HEK293T (cell line): ENCODE results near the gene AGK.

Source experiments
- FOXK2 ChIP-seq: fragments of 450-650 bp; IDR thresholded peaks from 2 replicates; pipeline ENCODE4 v1.6.1; 2016; ENCODE audit warnings: mild to moderate bottlenecking
- FOXM1 ChIP-seq: fragments of 450-650 bp; IDR thresholded peaks from 2 replicates; pipeline ENCODE4 v1.6.1; 2017; ENCODE audit warnings: mild to moderate bottlenecking, borderline replicate concordance
- HDGF ChIP-seq: fragments of 450-650 bp; IDR thresholded peaks from 2 replicates; pipeline ENCODE4 v1.6.1; 2017; ENCODE audit warnings: antibody characterized with exemption, borderline replicate concordance
- SP1 ChIP-seq: fragments of 450-650 bp; IDR thresholded peaks from 2 replicates; pipeline ENCODE4 v1.6.1; 2017
- TARDBP ChIP-seq: fragments of 450-650 bp; IDR thresholded peaks from 2 replicates; pipeline ENCODE4 v1.6.1; 2016

- no peak for TF ChIP-seq TARDBP
- TF ChIP-seq FOXK2 = no peak
- TF ChIP-seq SP1 = no peak
- TF ChIP-seq HDGF = no peak
- TF ChIP-seq FOXM1 = no peak
Measured at GRCh38 chr7:141533149-141533949, 17.9 kb upstream of the AGK start.
